Immature natural killer cell (primary cell): ENCODE measurements around the gene EIF4G2. TPM values are rescaled to one million over a fixed set of nuclear protein-coding genes. Genes with fewer than 3 reads are reported as not detected.

Source experiments
- DNase-seq, 3 donors: peaks; one replicate each; pipeline ENCODE4 v3.0.0; 2022; ENCODE audit warnings: mixed read lengths in 1 of 3
- H3K27ac Mint-ChIP-seq, 6 donors: one replicate each; pipeline ENCODE4 v1.8.0; 2020; ENCODE audit warnings: mixed read lengths in 6 of 6, mild to moderate bottlenecking in 5 of 6, inconsistent platforms in 4 of 6, moderate library complexity in 3 of 6
- H3K27me3 Mint-ChIP-seq, 3 donors: one replicate each; pipeline ENCODE4 v1.8.0; 2020 to 2021; ENCODE audit warnings: low read depth in 3 of 3, mild to moderate bottlenecking in 3 of 3, mixed read lengths in 3 of 3, moderate library complexity in 3 of 3, inconsistent platforms in 1 of 3
- H3K36me3 Mint-ChIP-seq, 3 donors: one replicate each; pipeline ENCODE4 v1.8.0; 2020; ENCODE audit warnings: mixed read lengths in 3 of 3, inconsistent platforms in 2 of 3, mild to moderate bottlenecking in 2 of 3
- H3K4me1 Mint-ChIP-seq, 2 donors: one replicate each; pipeline ENCODE4 v1.8.0; 2020; ENCODE audit warnings: inconsistent platforms in 2 of 2, mild to moderate bottlenecking in 2 of 2, mixed read lengths in 2 of 2, moderate library complexity in 1 of 2
- H3K4me3 Mint-ChIP-seq, 5 donors: one replicate each; pipeline ENCODE4 v1.8.0; 2020; ENCODE audit warnings: mild to moderate bottlenecking in 5 of 5, mixed read lengths in 5 of 5, inconsistent platforms in 3 of 5, moderate library complexity in 3 of 5
- H3K9me3 Mint-ChIP-seq, 6 donors: one replicate each; pipeline ENCODE4 v1.8.0; 2020; ENCODE audit warnings: mild to moderate bottlenecking in 6 of 6, mixed read lengths in 6 of 6, inconsistent platforms in 4 of 6, moderate library complexity in 3 of 6
- polyA plus RNA-seq, 3 donors: library from polyadenylated mRNA; unstranded; fragments of 300-500 nt; fragmentation: Illumina TruSeq; gene quantifications; one replicate each; pipeline ENCODE4 v1.2.3, GENCODE V29; 2021

The EIF4G2 gene
- polyA plus RNA-seq, 3 donors from 2014 or later = 322 to 508 (median 441) TPM

GRCh38 chr11:10800292-10800691 is 8.4 kb downstream of the EIF4G2 start:
- Mint-ChIP-seq H3K4me3 (no peak overlapping the region), H3K27ac (peak overlapping the region in 5 of 6 donors; percentile 2 to 66 (median 64)), H3K27me3 (peaks cover 0 to 10% (median 0%) of the 10 kb centered on the region in 3 donors), H3K4me1 (peaks cover 41 to 82% of the 10 kb centered on the region in 2 donors), H3K9me3 (no peaks in the 10 kb centered on the region), H3K36me3 (peaks cover 39 to 71% (median 57%) of the 10 kb centered on the region in 3 donors)
- no peak for DNase-seq

GRCh38 chr11:10798330-10798928 is 10.3 kb downstream of the EIF4G2 start:
- Mint-ChIP-seq H3K4me1 (peaks cover 38 to 70% of the 10 kb centered on the region in 2 donors), H3K36me3 (peaks cover 25 to 55% (median 42%) of the 10 kb centered on the region in 3 donors), H3K27ac (peak overlapping the region in 4 of 6 donors; percentile 23 to 78 (median 38)), H3K27me3 (peaks cover 0 to 2% (median 0%) of the 10 kb centered on the region in 3 donors), H3K9me3 (no peaks in the 10 kb centered on the region), H3K4me3 (no peak overlapping the region)
- DNase-seq = no peak

- H3K9me3 Mint-ChIP-seq = no peaks in the 10 kb centered on the region
- H3K36me3 Mint-ChIP-seq = peaks cover 23 to 52% (median 38%) of the 10 kb centered on the region in 3 donors
- H3K4me1 Mint-ChIP-seq = peaks cover 42 to 74% of the 10 kb centered on the region in 2 donors
- peak overlapping the region in 1 of 6 donors; percentile 39 for H3K27ac Mint-ChIP-seq
- no peak overlapping the region for H3K4me3 Mint-ChIP-seq
- peaks cover 0 to 7% (median 0%) of the 10 kb centered on the region in 3 donors for H3K27me3 Mint-ChIP-seq
- DNase-seq = no peak
Observed at GRCh38 chr11:10797531-10797930, 11.2 kb downstream of the EIF4G2 start.

DNA sequence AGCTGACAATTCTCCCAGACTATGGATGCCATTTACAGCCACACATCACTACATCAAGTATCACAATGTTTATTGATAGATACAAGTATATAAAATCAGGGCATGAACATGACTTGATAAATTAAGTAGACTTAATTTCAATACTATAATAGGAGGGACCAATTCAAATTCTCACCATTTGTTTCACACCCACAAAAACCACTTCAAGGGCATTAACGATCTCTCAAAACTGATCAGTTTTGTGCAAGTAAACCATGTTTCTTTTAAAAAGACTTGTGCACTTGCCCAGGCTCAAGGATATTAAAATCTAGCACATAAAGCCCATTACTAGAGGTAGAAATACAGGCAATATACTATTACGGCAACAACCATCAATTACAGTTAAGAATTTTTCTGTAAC is 11.7 kb downstream of the EIF4G2 start:
- peak overlapping the region in 5 of 6 donors; percentile 10 to 67 (median 39) for H3K27ac Mint-ChIP-seq
- DNase-seq = no peak
- H3K9me3 Mint-ChIP-seq = no peaks in the 10 kb centered on the region
- H3K36me3 Mint-ChIP-seq = peaks cover 19 to 49% (median 34%) of the 10 kb centered on the region in 3 donors
- H3K27me3 Mint-ChIP-seq = peaks cover 0 to 7% (median 0%) of the 10 kb centered on the region in 3 donors
- H3K4me1 Mint-ChIP-seq = peaks cover 42 to 75% of the 10 kb centered on the region in 2 donors
- H3K4me3 Mint-ChIP-seq = no peak overlapping the region

DNA sequence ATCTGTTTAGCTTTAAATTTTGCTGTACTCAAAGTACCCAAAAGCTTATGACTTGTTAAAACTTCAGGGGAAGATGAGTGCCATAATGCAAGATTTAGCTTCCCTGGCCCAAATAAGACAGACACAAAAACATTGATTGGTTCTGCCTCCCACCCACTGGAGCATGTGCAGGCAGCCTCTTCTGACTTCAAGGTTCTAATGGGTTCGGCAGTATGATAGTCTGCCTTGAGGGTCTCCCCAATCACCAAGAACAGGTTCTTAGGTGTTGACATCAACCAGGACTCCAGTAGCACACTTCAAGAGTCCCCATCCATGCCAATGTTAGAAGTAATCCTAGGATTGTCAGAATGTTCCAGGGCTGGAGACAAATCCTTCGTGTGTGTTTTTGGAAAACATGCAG is 12.5 kb downstream of the EIF4G2 start:
- peaks cover 17 to 41% (median 27%) of the 10 kb centered on the region in 3 donors for H3K36me3 Mint-ChIP-seq
- peaks cover 0 to 7% (median 2%) of the 10 kb centered on the region in 3 donors for H3K27me3 Mint-ChIP-seq
- no peak overlapping the region for H3K4me3 Mint-ChIP-seq
- peaks cover 40 to 67% of the 10 kb centered on the region in 2 donors for H3K4me1 Mint-ChIP-seq
- no peak for DNase-seq
- peak overlapping the region in 1 of 6 donors; percentile 35 for H3K27ac Mint-ChIP-seq
- H3K9me3 Mint-ChIP-seq = no peaks in the 10 kb centered on the region

DNA sequence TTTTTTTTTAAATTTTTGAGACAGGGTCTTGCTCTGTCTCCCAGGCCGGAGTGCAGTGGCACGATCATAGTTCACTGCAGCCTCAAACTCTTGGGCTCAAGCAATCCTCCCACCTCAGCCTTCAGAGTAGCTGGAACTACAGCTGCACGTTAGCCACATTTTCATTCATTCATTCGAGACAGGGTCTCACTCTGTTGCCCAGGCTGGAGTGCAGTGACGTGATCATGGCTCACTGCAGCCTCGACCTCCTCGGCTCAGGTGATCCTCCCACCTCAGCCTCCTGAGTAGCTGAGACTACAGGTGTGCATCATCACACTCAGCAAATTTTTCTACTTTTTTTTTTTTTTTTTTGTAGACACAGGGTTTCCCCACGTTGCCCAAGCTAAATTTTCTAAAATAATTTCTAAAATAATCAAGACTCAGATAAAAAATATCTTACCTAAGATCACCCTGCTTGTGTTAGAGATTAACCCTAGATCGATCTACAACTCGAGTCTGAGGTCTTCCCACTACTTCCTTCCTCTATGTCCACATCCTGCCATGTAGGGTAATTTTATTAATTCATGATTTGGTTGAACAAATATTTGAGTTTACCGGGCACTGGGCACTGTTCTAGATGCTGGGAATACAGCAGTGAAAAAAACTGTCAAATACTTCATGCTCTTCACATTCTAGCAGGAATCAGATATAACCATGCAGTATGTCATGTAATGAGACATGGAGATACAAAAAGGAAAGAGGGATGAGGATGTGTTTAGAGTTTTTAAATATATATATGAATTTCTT is 15.1 kb downstream of the EIF4G2 start:
- H3K4me3 Mint-ChIP-seq = peak overlapping the region in 2 of 5 donors; percentile 6 to 43

GRCh38 chr11:10792385-10793068 is 16.2 kb downstream of the EIF4G2 start:
- DNase-seq = peak; percentile 75 to 80 (median 77)
- peak overlapping the region in 2 of 5 donors; percentile 3 to 12 for H3K4me3 Mint-ChIP-seq
- no peaks in the 10 kb centered on the region for H3K9me3 Mint-ChIP-seq
- peaks cover 0 to 8% (median 2%) of the 10 kb centered on the region in 3 donors for H3K27me3 Mint-ChIP-seq
- H3K4me1 Mint-ChIP-seq = peaks cover 23 to 32% of the 10 kb centered on the region in 2 donors
- H3K27ac Mint-ChIP-seq = peak overlapping the region in 1 of 6 donors; percentile 18
- peaks cover 0 to 13% (median 10%) of the 10 kb centered on the region in 3 donors for H3K36me3 Mint-ChIP-seq

More for the DNA sequence above, 15.1 kb downstream of the EIF4G2 start:
- Mint-ChIP-seq H3K27ac (no peak overlapping the region), H3K9me3 (no peaks in the 10 kb centered on the region), H3K27me3 (peaks cover 0 to 11% (median 2%) of the 10 kb centered on the region in 3 donors), H3K4me1 (peaks cover 27 to 42% of the 10 kb centered on the region in 2 donors), H3K36me3 (peaks cover 0 to 17% (median 10%) of the 10 kb centered on the region in 3 donors)
- no peak for DNase-seq

DNA sequence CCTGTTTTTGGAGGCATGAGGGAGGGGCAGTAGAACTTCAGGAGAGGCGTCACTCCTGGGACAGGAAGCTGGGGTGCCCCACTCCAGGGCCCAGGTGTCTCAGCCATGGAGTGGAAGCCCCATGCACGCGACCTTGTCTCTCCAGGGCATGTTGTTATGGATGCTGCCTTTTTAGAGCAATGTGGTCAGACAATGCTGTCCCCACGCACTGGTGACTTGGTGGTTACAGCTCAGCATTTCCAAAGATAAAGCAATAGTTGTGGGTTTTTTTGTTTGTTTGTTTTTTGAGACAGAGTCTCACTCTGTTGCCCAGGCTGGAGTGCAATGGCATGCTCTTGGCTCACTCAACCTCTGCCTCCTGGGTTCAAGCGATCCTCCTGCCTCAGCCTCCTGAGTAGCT is 22.3 kb downstream of the EIF4G2 start:
- H3K36me3 Mint-ChIP-seq = no peaks in the 10 kb centered on the region
- no peaks in the 10 kb centered on the region for H3K4me1 Mint-ChIP-seq
- H3K4me3 Mint-ChIP-seq = no peak overlapping the region
- H3K9me3 Mint-ChIP-seq = no peaks in the 10 kb centered on the region
- H3K27me3 Mint-ChIP-seq = peaks cover 0 to 4% (median 0%) of the 10 kb centered on the region in 3 donors
- H3K27ac Mint-ChIP-seq = no peak overlapping the region
- DNase-seq = no peak

DNA sequence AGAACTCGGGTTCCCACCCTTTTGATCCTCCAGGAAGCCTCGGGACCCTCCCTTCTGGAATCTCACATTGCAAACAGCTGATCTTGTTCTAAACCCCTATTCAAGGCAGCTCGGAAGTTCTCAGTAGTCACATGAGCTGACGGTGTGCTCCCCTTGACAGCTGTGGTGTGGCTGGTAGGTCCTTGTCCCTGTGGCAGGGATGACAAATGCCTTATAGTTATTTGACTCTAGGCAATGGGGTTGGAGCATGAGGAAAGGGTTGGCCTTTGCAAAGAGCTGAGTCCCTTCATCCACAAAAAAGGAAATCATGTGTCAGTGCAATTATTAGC is 23.6 kb downstream of the EIF4G2 start:
- no peaks in the 10 kb centered on the region for H3K9me3 Mint-ChIP-seq

GRCh38 chr11:10784232-10785145 is 24.2 kb downstream of the EIF4G2 start:
- H3K4me3 Mint-ChIP-seq = no peak overlapping the region

More for the DNA sequence above, 23.6 kb downstream of the EIF4G2 start:
- Mint-ChIP-seq H3K27me3 (no peaks in the 10 kb centered on the region), H3K36me3 (peaks cover 0 to 3% (median 0%) of the 10 kb centered on the region in 3 donors), H3K27ac (no peak overlapping the region), H3K4me1 (no peaks in the 10 kb centered on the region), H3K4me3 (no peak overlapping the region)
- DNase-seq = no peak

GRCh38 chr11:10780040-10780439 is 28.7 kb downstream of the EIF4G2 start:
- H3K4me1 Mint-ChIP-seq = no peaks in the 10 kb centered on the region

More at GRCh38 chr11:10784232-10785145, 24.2 kb downstream of the EIF4G2 start:
- Mint-ChIP-seq H3K27me3 (peaks cover 0 to 3% (median 0%) of the 10 kb centered on the region in 3 donors), H3K36me3 (peaks cover 0 to 7% (median 0%) of the 10 kb centered on the region in 3 donors), H3K27ac (no peak overlapping the region), H3K4me1 (no peaks in the 10 kb centered on the region), H3K9me3 (no peaks in the 10 kb centered on the region)
- no peak for DNase-seq

GRCh38 chr11:10779086-10779485 is 29.6 kb downstream of the EIF4G2 start:
- peak overlapping the region in 2 of 6 donors; percentile 29 to 41 for H3K27ac Mint-ChIP-seq
- peaks cover 18 to 46% (median 34%) of the 10 kb centered on the region in 3 donors for H3K36me3 Mint-ChIP-seq
- H3K4me1 Mint-ChIP-seq = no peaks in the 10 kb centered on the region

More at GRCh38 chr11:10780040-10780439, 28.7 kb downstream of the EIF4G2 start:
- Mint-ChIP-seq H3K9me3 (no peaks in the 10 kb centered on the region), H3K36me3 (peaks cover 10 to 37% (median 24%) of the 10 kb centered on the region in 3 donors), H3K27me3 (peaks cover 0 to 5% (median 0%) of the 10 kb centered on the region in 3 donors), H3K4me3 (no peak overlapping the region), H3K27ac (peak overlapping the region in 2 of 6 donors; percentile 5 to 76)
- no peak for DNase-seq

More at GRCh38 chr11:10779086-10779485, 29.6 kb downstream of the EIF4G2 start:
- H3K27me3 Mint-ChIP-seq = peaks cover 0 to 7% (median 0%) of the 10 kb centered on the region in 3 donors
- no peak overlapping the region for H3K4me3 Mint-ChIP-seq
- no peak for DNase-seq
- no peaks in the 10 kb centered on the region for H3K9me3 Mint-ChIP-seq
